ENCODE data around the gene GRM5.
A peak's percentile ranks its signal among the peaks of the same experiment; 100 is the strongest.
"Not testable (repeated sequence)": the region's sequence is repeated elsewhere in the genome, so short reads cannot be mapped to it uniquely, and the experiment has no call there.

Gene GRM5

GRCh38 chr11:89065651-89066201 lies at the start of gene GRM5:
TSS of gene GRM5 (minus strand) at chr11:89065982. CDS start at chr11:89047872, 18,110 bp downstream.
- not testable (repeated sequence) for H3K9me3 Mint-ChIP-seq, H3K4me3 Mint-ChIP-seq, H3K27ac Mint-ChIP-seq, H3K36me3 Mint-ChIP-seq
- peaks cover 12% of the 10 kb centered on the region for H3K4me1 Mint-ChIP-seq
- peaks cover 42% of the 10 kb centered on the region for H3K27me3 Mint-ChIP-seq

GRCh38 chr11:89097956-89098355 lies 32.2 kb upstream of the GRM5 start:
- not testable (repeated sequence) for H3K4me3 Mint-ChIP-seq, H3K27ac Mint-ChIP-seq, H3K36me3 Mint-ChIP-seq, H3K4me1 Mint-ChIP-seq, H3K9me3 Mint-ChIP-seq, H3K27me3 Mint-ChIP-seq

- H3K4me3 Mint-ChIP-seq, H3K4me1 Mint-ChIP-seq, H3K27me3 Mint-ChIP-seq, H3K27ac Mint-ChIP-seq, H3K36me3 Mint-ChIP-seq: not testable (repeated sequence)
- peaks cover 10% of the 10 kb centered on the region for H3K9me3 Mint-ChIP-seq
Measured at GRCh38 chr11:89093806-89094205, 28.0 kb upstream of the GRM5 start.

- H3K4me3 Mint-ChIP-seq, H3K4me1 Mint-ChIP-seq, H3K27ac Mint-ChIP-seq, H3K36me3 Mint-ChIP-seq, H3K9me3 Mint-ChIP-seq, H3K27me3 Mint-ChIP-seq: not testable (repeated sequence)
Measured at GRCh38 chr11:89084951-89085350, 19.2 kb upstream of the GRM5 start.

DNA sequence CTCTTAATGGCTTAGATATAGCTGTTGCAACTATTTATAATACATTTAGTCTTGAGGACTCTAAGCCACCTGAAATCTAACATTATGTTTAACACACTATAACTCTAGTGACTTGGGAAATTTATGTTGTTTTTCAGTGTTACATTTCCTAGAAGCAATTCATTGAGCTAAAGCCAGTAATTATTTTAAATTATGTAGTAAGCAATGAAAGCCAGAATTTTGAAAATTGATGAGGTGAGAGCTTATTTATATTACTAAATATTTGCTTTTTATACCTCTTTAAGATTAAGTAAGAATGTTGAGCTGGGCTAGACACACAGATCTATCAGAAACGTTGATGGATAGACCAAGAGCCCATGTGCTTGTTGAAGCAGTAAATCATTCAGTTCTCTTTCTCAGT lies 5.1 kb upstream of the GRM5 start:
- H3K36me3 Mint-ChIP-seq, H3K4me3 Mint-ChIP-seq, H3K4me1 Mint-ChIP-seq, H3K9me3 Mint-ChIP-seq, H3K27ac Mint-ChIP-seq: not testable (repeated sequence)
- H3K27me3 Mint-ChIP-seq: peaks cover 17% of the 10 kb centered on the region

DNA sequence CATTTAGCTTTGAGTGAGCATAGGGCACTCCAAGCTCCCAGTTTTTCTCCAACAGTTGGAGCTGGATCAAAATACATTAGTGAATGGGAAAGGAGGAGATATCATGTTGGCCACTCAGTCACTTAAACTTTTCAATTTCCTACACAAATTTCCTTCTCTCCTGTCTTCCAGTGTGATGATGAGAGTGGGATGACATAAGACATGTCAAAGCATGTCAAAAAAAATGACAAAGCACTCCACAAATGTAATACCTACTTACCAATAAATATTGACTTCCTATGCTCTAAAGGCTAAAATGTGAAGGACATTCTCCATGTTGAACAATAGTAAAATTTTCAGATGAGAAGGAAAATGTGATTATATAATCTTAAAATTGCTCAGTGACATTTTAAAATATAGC lies 1.5 kb upstream of the GRM5 start:
- Mint-ChIP-seq H3K36me3 (no peaks in the 10 kb centered on the region), H3K27me3 (peaks cover 36% of the 10 kb centered on the region), H3K4me1 (peaks cover 12% of the 10 kb centered on the region), H3K27ac (no peak overlapping the region), H3K4me3 (no peak overlapping the region), H3K9me3 (no peaks in the 10 kb centered on the region)

DNA sequence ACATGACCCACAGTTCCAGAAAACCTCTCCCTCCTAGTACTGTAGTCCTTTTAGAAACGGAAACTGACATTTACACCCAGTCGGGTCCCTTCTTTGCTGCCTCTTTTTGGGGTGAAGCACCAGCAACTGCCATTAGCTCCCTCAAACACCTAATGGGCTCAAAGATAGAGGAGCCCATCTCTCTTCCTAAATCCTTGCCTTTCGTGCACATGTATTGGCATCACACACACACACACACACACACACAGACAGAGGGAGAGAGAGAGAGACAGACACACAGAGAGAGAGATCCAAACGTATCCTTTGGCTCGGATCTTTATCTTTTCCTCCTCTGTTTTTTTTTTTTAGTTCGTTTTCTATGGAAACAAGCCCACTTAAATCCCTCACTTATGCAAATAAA lies 716 bp downstream of the GRM5 start:
- H3K36me3 Mint-ChIP-seq: no peaks in the 10 kb centered on the region
- no peak overlapping the region for H3K27ac Mint-ChIP-seq
- peaks cover 42% of the 10 kb centered on the region for H3K27me3 Mint-ChIP-seq
- H3K9me3 Mint-ChIP-seq: no peaks in the 10 kb centered on the region
- H3K4me1 Mint-ChIP-seq: peaks cover 12% of the 10 kb centered on the region
- no peak overlapping the region for H3K4me3 Mint-ChIP-seq

DNA sequence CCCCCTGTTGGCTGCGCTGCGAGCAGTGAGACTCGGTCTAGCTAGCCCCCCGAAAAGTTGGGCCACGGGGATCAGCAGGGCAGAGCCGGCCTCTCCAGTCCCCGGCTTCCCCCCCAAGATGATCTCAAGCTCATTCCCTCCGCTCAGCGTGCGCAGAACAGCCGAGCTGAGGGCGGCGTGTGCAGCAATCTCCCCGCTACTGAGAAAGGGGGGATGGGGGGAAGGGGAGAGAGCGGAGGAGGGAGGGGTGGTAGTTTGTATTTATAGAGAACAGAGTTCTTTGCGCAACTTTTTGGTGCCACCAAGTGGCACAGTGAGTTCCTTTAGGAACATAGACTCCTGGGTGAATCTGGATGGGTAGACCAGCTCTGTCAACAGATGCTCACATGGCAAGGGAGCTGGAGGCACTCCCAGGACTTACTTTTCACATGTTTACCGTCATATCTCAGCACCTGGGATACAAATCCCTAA lies 2.3 kb downstream of the GRM5 start:
- not testable (repeated sequence) for H3K27ac Mint-ChIP-seq, H3K9me3 Mint-ChIP-seq, H3K36me3 Mint-ChIP-seq, H3K4me3 Mint-ChIP-seq
- Mint-ChIP-seq H3K4me1 (peaks cover 12% of the 10 kb centered on the region), H3K27me3 (peaks cover 39% of the 10 kb centered on the region)

DNA sequence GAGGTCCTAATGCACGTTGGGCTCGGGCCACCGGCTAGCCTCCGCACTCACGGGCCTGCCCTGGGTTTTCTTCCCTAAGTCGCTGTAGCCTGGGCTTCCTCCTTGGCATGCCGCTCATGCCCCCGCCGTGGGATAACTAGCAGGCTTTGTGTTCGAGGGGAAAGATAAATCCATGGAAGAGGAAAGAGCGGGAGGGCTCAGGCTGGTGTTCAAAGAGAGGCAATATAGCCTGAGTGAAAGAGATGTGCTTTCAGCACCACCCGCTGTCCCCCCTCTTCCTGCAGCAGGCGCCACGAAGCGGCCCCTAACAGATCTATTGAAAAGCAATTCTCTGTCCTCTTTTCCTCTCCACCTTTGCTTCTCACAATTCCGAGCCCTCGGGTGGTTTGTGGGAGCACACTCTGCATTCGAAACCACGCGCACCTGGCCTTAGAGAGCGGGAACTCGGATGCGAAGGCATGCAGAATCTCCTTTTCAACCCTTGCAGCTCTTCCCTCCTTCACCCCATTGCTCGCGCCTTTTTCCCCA lies 2.9 kb downstream of the GRM5 start:
- not testable (repeated sequence) for H3K36me3 Mint-ChIP-seq, H3K27ac Mint-ChIP-seq, H3K9me3 Mint-ChIP-seq
- Mint-ChIP-seq H3K27me3 (peaks cover 39% of the 10 kb centered on the region), H3K4me3 (peak overlapping the region; percentile 5), H3K4me1 (peaks cover 12% of the 10 kb centered on the region)

- peaks cover 12% of the 10 kb centered on the region for H3K4me1 Mint-ChIP-seq
- not testable (repeated sequence) for H3K9me3 Mint-ChIP-seq, H3K4me3 Mint-ChIP-seq, H3K36me3 Mint-ChIP-seq, H3K27ac Mint-ChIP-seq
- peaks cover 33% of the 10 kb centered on the region for H3K27me3 Mint-ChIP-seq
Measured at GRCh38 chr11:89061839-89062238, 3.9 kb downstream of the GRM5 start.

DNA sequence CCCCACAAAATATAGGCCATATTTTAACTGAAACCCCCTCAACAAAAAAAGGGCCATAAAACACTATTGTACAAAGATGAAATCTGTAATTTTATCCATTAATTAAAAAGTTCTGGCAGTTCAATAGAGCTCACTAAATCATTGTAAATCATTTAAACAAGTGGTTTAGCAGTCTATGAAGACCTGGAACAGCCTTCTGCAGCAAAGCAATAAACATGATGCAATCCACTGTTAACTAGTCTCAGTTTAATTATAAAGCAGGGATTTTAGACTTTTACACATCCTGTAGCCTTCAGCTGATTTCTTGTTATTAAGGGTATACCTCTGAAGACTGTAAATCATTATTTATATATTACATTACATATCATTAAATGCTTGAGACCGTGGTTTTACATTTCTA lies 8.4 kb downstream of the GRM5 start:
- not testable (repeated sequence) for H3K9me3 Mint-ChIP-seq, H3K4me3 Mint-ChIP-seq, H3K27ac Mint-ChIP-seq, H3K27me3 Mint-ChIP-seq, H3K36me3 Mint-ChIP-seq, H3K4me1 Mint-ChIP-seq

GRCh38 chr11:89052220-89052619 lies 13.6 kb downstream of the GRM5 start:
- Mint-ChIP-seq H3K27ac (no peak overlapping the region), H3K4me1 (no peaks in the 10 kb centered on the region), H3K9me3 (no peaks in the 10 kb centered on the region), H3K36me3 (no peaks in the 10 kb centered on the region), H3K27me3 (peaks cover 2% of the 10 kb centered on the region), H3K4me3 (no peak overlapping the region)

DNA sequence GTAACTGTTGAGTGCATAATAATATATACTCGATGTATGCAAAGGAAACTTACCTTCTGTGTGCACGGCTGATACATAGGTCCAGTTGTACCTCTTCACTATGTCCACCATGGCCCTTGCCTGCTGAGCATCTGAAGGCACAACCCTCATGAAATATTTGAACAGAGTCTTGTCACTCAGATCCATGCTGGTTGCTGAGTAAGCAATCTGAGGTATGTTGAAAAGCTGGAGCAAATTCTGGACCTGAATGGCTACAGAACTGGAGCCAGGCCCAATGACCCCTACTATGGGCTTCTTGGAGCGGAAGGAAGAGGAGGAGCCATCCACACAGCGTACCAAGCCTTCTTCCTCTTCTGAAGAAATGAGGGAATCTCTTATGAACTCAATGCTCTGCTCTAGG lies 18.6 kb downstream of the GRM5 start:
- H3K36me3 Mint-ChIP-seq, H3K4me1 Mint-ChIP-seq, H3K9me3 Mint-ChIP-seq, H3K4me3 Mint-ChIP-seq, H3K27ac Mint-ChIP-seq, H3K27me3 Mint-ChIP-seq: not testable (repeated sequence)

DNA sequence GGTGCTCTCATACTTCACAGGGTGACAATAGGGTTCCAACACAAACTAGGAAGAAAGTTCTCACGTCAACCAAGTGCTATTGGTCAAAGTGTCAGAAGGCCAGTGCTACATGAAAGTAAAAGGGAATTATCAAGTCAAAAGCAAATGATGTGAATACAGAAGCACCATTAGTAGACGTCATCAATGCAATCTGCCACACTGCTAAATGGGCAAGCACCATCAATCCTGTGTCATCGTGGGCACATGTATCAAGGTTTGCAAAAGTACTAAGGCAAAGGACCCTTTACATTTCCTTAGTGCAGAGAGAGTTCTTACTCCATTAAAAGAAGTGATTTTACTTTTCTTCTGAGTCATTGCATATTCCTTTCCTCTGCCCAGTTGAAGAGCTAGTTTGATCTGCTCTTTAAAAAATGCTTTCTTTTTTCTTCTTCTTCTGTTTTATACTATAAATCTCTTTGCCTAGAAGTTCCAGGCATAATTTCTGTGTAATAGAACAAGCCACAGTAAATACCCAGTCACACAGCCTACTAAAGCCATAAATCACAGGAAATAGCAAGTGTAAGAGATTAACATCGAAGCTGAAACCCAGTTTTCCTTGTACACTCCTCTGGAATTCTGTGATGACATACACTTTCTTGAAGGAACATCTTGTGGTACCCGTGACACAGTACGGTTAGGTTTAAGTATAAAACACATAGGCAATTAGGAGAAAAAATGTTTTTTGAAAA lies 21.8 kb downstream of the GRM5 start:
- not testable (repeated sequence) for H3K4me1 Mint-ChIP-seq, H3K9me3 Mint-ChIP-seq, H3K27ac Mint-ChIP-seq, H3K27me3 Mint-ChIP-seq, H3K36me3 Mint-ChIP-seq, H3K4me3 Mint-ChIP-seq

DNA sequence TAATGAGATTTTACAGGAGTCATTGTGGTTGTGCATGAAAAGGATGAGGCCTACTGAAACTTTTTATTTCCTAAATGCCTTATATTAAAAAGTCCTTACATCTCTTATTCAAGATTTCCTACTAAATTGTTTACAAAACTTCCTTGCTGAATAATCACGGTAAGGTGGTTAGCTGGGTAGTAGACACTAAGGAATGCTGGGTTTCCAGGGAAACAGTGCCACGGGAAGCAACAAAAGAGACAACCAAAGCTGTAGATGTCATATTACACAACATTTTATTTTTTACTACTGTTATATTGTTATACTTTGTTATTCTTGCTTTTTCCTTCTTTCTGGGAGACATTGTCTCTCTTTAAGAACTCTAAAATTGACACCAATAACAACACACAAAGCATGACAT lies 36.1 kb downstream of the GRM5 start:
- not testable (repeated sequence) for H3K4me3 Mint-ChIP-seq, H3K36me3 Mint-ChIP-seq, H3K4me1 Mint-ChIP-seq, H3K27ac Mint-ChIP-seq, H3K27me3 Mint-ChIP-seq, H3K9me3 Mint-ChIP-seq

GRCh38 chr11:89021339-89021738 lies 44.4 kb downstream of the GRM5 start:
- Mint-ChIP-seq H3K36me3 (no peaks in the 10 kb centered on the region), H3K27me3 (no peaks in the 10 kb centered on the region), H3K4me3 (no peak overlapping the region), H3K4me1 (no peaks in the 10 kb centered on the region), H3K9me3 (no peaks in the 10 kb centered on the region), H3K27ac (no peak overlapping the region)

Measured in activated naive CD4-positive, alpha-beta T cell treated with anti-CD3 and anti-CD28 coated beads, Interleukin-2, amount 50 U/mL, for 24 hours (primary cell).